Stimulated activated CD4-positive, alpha-beta T cell treated with anti-CD3 and anti-CD28 coated beads, Interleukin-1b, Interleukin-23, amount 100 ng/mL, for 4 hours (primary cell): Measurements from ENCODE around the gene RAB17.
A peak's percentile ranks its signal among the peaks of the same experiment; 100 is the strongest.

Experiments used
- DNase-seq, 2 donors: peaks; one replicate each; pipeline ENCODE4 v3.0.0-alpha.2; 2020; ENCODE audit warnings: low read depth in 2 of 2

RAB17 gene, protein sequence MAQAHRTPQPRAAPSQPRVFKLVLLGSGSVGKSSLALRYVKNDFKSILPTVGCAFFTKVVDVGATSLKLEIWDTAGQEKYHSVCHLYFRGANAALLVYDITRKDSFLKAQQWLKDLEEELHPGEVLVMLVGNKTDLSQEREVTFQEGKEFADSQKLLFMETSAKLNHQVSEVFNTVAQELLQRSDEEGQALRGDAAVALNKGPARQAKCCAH

GRCh38 chr2:237590272-237591140 lies at the start of gene RAB17:
Gene RAB17, minus strand, starts transcription at chr2:237590734. Its CDS starts 4,580 bp downstream, at chr2:237586154.
- no peak for DNase-seq

GRCh38 chr2:237639836-237640220 lies 49.3 kb upstream of the RAB17 start:
- DNase-seq, result no peak

- DNase-seq, result no peak
These were observed 48.7 kb upstream of the RAB17 start for GRCh38 chr2:237639052-237639835.

DNA sequence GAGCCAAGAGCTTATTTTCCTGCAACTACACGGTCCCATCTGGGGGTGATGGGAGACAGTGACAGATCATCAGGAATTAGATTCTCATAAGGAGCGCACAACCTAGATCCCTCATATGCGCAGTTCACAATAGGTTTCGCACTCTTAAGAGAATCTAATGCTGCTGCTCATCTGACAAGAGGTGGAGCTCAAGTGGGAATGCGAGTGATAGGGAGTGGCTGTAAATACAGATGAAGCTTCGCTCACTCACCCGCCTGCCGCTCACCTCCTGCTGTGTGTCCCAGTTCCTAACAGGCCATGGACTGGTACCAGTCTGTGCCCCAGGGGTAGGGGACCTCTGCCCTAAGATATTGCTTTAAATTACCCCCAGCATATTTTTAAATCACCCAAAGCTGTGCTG lies 47.6 kb upstream of the RAB17 start:
- no peak for DNase-seq

GRCh38 chr2:237637429-237638135 lies 47.0 kb upstream of the RAB17 start:
- no peak for DNase-seq

DNA sequence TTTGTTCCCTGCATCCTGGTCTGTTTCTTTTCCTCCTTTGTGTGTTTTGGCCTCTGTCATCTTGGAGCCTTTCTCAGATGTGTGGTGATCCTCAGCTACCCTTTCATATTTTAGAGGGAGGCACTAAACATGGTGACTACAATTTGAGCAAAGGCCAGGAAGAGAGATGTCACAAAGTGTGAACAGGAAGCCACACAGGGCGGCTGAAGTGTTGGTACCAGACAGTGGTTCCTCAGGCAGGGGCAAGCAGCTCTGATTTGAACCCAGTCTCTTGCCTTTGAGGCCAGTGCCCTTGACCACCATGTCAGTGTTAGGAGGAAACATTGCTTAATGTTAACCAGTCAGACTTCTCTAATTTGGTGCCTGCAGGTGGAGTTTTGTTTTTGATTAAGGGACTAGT lies 46.0 kb upstream of the RAB17 start:
- DNase-seq, result no peak

DNA sequence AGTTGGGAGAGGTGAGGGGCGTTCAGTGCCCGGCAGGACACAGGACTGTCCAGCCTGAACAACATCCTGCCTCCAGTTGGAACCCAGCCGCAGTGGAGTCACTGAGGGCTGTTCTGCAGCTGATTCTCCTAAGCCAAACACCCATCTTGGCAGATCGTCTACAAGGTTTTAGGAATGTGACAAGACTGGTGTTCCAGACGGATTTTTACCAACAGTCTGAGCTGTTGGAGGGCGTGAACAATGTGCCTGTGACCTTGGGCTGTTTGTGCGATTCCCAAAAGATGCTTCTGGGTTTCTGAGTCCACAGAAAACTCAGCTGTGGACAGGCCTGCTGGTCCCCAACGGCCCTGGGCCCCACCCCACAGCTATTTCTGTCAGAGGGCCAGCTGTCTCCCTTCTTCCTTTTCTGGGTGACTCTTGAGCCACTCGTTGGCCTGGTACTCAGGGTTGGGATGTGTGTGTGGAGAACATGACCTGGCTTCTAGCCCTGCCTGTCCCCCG lies 42.6 kb upstream of the RAB17 start:
- no peak for DNase-seq

DNA sequence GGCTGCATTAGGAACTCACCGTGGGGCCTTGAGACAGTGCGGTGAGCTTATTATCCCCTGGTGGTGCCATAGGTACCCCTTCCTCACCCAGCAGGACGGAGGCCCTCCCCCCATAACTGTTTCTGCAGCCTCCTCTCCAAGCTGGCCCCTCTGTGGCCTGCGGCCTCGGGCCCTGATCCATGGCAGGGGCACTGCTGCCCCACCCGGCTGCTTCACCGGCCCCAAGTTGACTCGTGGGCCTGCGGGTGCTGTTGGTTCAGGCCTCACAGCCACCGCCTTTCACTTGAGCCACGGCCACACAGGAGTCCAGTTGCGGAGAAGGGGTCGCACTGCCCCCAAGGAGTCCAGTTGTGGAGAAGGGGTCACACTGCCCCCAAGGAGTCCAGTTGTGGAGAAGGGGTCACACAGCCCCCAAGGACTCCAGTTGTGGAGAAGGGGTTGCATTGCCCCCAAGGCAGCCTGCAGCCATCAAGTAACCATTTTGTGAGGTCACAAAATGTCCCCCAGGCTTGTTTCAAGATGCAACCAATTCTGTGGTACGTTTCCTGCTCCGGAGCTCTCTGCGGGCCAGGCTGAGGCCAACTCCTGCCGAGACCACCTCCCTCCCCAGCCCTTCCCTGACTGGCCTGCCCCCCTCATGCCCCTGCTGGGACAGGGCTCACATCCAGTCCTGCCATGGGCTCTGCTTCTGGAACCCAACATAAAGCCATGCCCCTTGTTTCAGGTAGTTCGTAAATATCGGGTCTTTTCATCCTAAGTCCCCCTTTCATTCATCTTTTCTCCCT lies 41.5 kb upstream of the RAB17 start:
- no peak for DNase-seq

DNA sequence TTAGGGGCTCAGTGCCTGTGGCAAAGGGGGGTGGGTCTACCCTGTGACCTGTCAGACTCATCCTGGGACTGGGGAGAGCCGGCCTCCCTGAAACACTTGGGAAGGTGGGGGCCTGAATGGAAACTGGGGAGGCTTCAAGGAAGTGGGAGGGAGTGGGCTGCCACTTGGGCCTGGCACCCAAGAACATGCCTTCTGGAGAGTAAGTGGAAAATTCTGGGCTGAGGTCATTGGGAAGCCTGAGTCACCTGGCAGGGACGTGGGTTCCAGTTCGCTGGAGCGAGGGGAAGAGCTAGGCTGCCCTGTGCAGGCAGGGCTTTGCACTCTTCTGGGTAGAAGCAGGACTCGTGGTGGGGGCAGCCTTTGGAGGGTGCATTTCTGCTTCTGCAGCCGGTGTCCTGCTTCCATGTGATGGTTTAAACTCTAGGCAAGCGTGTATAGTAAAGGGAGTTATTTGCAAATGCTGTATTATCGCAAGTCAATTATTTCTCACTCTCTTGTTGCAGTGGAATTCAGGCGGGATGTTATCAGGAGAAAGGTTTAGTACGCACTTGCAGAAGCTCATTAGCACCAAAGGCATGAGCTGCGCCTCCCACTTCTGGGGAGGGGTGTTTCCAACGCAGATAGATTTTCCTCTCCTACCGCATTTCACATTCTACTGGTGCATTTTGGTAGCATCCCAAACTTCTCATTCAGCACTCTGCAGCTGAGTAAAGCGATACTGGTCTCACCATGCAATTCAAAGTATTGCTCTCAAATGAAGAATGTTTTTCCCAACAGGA lies 40.7 kb upstream of the RAB17 start:
- DNase-seq, result no peak

DNA sequence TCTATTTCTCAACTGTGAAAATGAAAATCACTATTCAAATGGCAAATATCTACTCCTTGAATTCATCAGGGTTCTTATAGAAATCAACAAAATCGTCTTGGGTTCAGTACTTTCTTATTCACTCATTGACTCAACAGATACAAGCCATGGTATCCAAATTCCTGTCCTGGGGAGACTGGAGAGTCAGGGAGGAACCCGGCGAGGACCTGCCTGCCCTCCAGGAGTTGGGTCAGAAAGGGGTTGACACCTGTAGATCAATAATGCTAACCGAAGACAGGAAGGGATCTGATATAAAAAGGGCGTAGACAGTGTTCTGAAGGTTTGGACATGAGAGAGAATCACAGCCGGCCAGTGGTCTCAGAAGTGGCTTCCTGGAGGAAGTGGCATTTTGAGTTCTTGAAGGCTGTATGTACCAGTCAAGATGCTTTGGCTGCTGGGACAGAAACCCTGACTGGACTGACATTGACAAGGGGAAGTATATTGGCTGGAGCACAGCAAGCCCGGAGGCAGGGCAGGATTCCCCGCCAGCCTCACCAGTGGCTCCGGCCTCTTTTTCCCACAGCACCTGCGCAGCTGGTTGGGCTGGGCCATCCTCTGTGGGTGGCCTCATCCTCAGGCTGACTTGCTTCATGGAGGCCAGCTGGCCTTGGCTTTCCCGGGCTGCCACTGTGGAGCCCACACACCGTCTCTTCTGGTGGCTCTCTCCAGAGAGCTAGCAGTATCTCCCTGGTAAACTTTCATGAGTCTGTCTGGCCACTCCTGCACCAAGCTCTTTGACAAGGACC lies 39.9 kb upstream of the RAB17 start:
- no peak for DNase-seq

GRCh38 chr2:237629739-237630138 lies 39.2 kb upstream of the RAB17 start:
- DNase-seq, result no peak

DNA sequence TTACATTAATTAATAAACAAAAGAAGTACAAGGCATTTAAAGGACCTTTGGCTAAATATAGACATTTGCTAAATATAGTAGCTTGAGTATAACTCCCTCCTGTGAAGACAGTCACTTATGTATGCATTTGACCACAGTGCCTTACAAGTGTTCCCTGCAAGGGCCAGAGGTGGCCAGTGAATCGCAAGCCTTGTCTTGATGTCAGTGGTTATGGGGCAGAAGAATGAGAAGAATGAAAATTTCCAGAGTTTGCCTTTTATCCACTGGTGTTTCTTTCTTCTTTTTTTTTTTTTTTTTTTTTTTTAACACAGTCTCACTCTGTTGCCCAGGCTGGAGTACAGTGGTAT lies 38.6 kb upstream of the RAB17 start:
- no peak for DNase-seq

DNA sequence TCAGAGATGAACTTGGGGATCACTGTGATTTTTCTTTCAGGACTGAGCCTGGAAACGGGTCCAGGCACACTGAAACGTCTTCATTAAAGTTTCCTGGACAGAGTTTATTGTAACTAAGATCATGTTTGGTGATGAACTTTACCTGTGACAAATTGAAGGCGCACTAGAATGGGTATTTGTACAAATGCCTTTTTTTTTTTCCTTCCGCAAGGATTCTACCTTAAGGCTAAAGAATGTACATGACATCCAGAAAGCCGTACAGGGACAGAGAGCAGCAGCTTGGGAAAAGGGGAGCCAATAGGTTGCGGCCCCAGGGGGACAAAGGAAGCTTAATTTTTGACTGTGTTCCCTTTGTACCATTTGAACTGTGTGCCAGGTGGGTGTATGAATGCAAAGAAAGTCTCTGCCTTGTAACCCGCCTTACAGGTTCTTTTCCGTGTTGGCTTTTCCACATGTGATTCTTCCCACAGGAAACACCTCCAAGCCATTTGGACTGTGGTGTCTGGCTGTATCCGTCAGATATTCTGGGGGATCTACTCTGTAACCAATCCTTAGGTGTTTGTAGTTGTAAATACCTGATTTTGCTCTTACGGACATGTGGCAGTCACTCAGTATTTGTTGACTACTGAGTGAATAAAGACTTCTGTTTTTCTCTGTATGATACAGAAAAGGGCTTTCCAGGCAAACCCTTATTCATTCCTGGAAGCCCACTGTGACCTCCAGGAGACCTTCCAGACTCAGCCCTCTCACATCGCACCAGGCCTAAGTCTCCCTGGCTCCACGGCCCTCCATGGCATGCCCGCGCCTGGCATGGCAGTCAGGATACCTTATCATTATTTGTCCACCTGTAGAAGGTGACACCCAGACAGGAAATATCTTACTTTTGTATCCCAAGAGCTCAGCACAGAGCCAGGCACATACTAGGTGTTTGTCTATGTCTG lies 38.0 kb upstream of the RAB17 start:
- DNase-seq, result no peak

DNA sequence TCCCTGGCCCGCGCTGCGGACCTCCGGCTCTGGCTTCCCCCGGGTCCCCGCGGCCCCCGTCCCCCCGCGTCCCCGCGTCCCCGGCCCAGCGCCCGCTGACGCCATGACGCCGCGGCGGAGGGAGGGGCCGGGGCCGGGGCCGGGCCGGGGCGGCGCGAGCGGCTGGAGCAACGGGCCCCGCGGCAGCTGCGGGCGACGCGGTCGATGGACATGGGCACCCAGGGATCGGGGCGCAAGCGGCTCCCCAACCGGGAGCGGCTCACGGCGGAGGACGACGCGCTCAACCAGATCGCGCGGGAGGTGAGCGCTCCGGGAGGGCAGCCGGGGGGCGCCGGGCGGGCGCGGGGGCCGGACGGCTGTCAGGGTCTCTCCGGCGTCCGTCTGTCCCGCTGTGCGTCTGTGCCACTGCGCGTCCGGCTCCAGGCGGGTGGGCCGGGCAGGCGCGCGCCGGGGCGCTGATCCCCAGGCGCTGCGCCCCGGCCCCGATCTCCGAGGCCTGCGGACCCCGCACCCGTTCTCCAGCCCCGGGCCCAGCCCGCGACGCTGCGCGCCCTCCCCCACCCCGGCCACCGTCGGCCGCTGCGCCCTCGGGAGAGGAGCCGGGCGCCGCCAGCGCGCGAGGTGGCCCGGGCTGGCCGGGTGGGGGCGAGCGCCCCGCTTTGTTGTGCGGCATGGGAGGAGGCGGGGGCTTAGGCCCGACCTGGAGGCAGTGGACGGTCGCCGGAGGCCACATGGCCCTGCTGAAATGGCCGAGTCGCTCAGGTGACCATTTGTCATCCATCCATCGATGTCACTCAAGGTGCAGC lies 37.1 kb upstream of the RAB17 start, which contains the start of gene LRRFIP1:
Gene LRRFIP1 (plus strand): TSS at position 147 of the 806 bp plus-strand sequence. CDS start 58 bp downstream, at position 205.
- DNase-seq, result peak in 1 of 2 donors; percentile 31

DNA sequence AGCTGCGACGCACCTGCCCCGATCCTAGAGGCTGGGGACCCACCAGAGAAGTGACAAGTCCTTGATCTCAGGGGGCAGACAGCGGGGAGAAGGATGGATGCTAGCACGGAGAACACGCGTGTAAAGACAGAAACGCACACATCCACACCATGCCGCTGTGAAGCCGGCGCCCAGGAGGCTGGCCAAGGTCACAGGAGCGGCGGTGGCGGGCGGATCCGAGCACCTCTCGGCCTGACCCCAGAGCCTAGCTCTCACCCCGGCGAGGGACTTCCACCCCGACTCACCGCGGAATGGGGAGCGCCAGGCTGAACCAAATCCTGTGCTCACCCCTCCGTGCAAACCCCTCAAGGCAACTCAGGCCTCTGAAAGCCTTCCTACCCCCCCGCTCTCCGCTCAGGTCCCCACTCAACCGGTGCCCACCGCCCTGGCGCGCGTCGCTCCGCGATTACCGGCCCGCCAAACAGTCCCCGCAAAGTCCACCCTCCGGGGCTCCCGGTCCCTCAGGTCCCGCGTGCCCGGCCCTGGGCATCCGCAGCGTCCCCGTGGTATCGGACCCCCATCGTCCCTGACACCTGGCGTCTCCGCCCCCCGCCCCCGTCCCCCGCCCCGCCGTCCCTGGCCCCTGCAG lies 36.4 kb upstream of the RAB17 start:
- no peak for DNase-seq

DNA sequence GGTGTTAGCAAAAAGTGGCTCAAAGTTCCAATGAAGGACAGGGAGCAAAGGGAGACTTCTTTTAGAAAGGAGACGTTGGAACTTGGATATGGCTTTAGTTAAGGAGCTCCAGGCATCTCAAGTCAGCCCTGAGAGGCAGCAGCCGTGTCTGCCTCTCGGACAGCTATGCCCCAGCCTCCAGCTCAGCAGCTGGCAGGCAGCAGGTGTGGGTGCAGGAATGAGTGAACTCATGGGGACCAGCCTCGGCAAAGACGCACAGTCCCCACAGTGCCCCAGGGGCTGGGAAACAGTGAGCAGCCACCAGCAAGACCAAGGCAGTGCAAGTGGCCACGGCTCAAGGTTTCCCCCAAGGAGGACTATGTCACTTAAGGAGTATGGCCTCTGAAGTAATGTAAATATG lies 35.2 kb upstream of the RAB17 start:
- DNase-seq, result no peak

GRCh38 chr2:237625216-237625705 lies 34.7 kb upstream of the RAB17 start:
- no peak for DNase-seq
